Panc1 (cell line): Measurements from ENCODE around the gene KRT7. TPM values are rescaled to one million over a fixed set of nuclear protein-coding genes. Genes with fewer than 3 reads are reported as not detected.
A peak's percentile ranks its signal among the peaks of the same experiment; 100 is the strongest.

Experiments
- ATAC-seq: fragments of 200-7000 bp; cut with Tn5 transposase; 2 replicates; pipeline ENCODE4 v1.9.1; 2020; ENCODE audit warnings: mild to moderate bottlenecking, moderate library complexity
- BruUV-seq: library from RNA; stranded (reverse); fragments of 400-500 nt; replicated peaks from 2 replicates; lab custom pipeline; 2021; lab: Mats Ljungman, UMichigan
- CTCF ChIA-PET: fragments of 300-600 bp; sonication (Branson Sonifier 250); formaldehyde crosslinking; loops from one replicate; lab custom pipeline; 2022; ENCODE audit warnings: antibody characterized with exemption; lab: Charles Lee
- POLR2A ChIA-PET: fragments of 300-600 bp; sonication (Branson Sonifier 250); formaldehyde crosslinking; loops from one replicate; lab custom pipeline; 2022; ENCODE audit warnings: antibody characterized with exemption; lab: Charles Lee
- DNase-seq: peaks from one replicate; pipeline ENCODE4 v3.0.0-alpha.2; 2010; ENCODE audit warnings: low read depth, low spot score
- H3K27ac ChIP-seq: 2 replicates; pipeline ENCODE4 v1.5.1; 2011; ENCODE audit warnings: mild to moderate bottlenecking, low read length, inconsistent platforms
- H3K27me3 ChIP-seq: fragments of 200-500 bp; sonication (Bioruptor generic); 2 replicates; pipeline ENCODE4 v1.6.0; 2014; ENCODE audit warnings: low read length, inconsistent platforms; ENCODE audit not compliant: control insufficient read depth, insufficient read depth
- H3K36me3 ChIP-seq: fragments of 200-500 bp; sonication (Bioruptor generic); 2 replicates; pipeline ENCODE4 v1.5.1; 2014; ENCODE audit warnings: inconsistent platforms, mild to moderate bottlenecking, low read length, moderate library complexity; ENCODE audit not compliant: control insufficient read depth, insufficient read depth
- H3K4me1 ChIP-seq: 2 replicates; pipeline ENCODE4 v1.5.1; 2011; ENCODE audit warnings: inconsistent platforms, mild to moderate bottlenecking, low read length, moderate library complexity; ENCODE audit not compliant: control insufficient read depth, insufficient read depth
- H3K4me3 ChIP-seq, 2 experiments: 2 replicates each; pipeline ENCODE4 v1.5.1; 2011 to 2012; ENCODE audit warnings: low read depth in 2 of 2, low read length in 2 of 2, mild to moderate bottlenecking in 2 of 2, inconsistent platforms in 1 of 2, moderate library complexity in 1 of 2
- H3K9me3 ChIP-seq: fragments of 200-500 bp; sonication (Bioruptor generic); 2 replicates; pipeline ENCODE4 v1.5.1; 2014; ENCODE audit warnings: low read depth, mild to moderate bottlenecking, inconsistent platforms, low read length, moderate library complexity; ENCODE audit not compliant: control insufficient read depth, insufficient read depth
- POLR2AphosphoS5 ChIP-seq: IDR thresholded peaks from 2 replicates; pipeline ENCODE4 v1.6.1; 2012; ENCODE audit warnings: mild to moderate bottlenecking, low read depth, low read length, moderate library complexity
- SIN3A ChIP-seq: IDR thresholded peaks from 2 replicates; pipeline ENCODE4 v1.6.1; 2012; ENCODE audit warnings: low read depth, mild to moderate bottlenecking, low read length, moderate library complexity, borderline replicate concordance; ENCODE audit not compliant: insufficient read depth
- TCF7L2 ChIP-seq: IDR thresholded peaks from 2 replicates; pipeline ENCODE4 v1.6.1; 2011; ENCODE audit warnings: mild to moderate bottlenecking, low read depth, low read length, inconsistent platforms
- in situ Hi-C: cut with HindIII; loops from 2 replicates; pipeline ENCODE4 v1.10.0; 2016; ENCODE audit warnings: low sequenced_read_pairs, low pct_unique_long_range_greater_than_20kb
- intact Hi-C: fragments of 100-400 bp; cut with micrococcal nuclease; formaldehyde crosslinking; loops from one replicate; pipeline ENCODE4 v1.10.0; 2022; ENCODE audit not compliant: unreplicated experiment
- total RNA-seq: library from RNA; stranded (reverse); gene quantifications from one replicate; pipeline ENCODE4 v1.2.1, GENCODE V29; 2021; ENCODE audit not compliant: unreplicated experiment
- TF ChIP-seq, protein P1 (sequence below): fragments of 450-650 bp; IDR thresholded peaks from 2 replicates; pipeline ENCODE4 v1.5.1; 2017; ENCODE audit warnings: mild to moderate bottlenecking
- TF ChIP-seq, protein P2 (sequence below), 2 experiments: IDR thresholded peaks; 2 replicates each; pipeline ENCODE4 v1.6.1; 2011 to 2012; ENCODE audit warnings: low read depth in 2 of 2, control low read depth in 1 of 2, low read length in 1 of 2, mild to moderate bottlenecking in 1 of 2, moderate library complexity in 1 of 2; ENCODE audit not compliant: insufficient read depth in 1 of 2

The KRT7 gene
- total RNA-seq, 1 experiment from 2014 or later: 16.8 TPM

DNA sequence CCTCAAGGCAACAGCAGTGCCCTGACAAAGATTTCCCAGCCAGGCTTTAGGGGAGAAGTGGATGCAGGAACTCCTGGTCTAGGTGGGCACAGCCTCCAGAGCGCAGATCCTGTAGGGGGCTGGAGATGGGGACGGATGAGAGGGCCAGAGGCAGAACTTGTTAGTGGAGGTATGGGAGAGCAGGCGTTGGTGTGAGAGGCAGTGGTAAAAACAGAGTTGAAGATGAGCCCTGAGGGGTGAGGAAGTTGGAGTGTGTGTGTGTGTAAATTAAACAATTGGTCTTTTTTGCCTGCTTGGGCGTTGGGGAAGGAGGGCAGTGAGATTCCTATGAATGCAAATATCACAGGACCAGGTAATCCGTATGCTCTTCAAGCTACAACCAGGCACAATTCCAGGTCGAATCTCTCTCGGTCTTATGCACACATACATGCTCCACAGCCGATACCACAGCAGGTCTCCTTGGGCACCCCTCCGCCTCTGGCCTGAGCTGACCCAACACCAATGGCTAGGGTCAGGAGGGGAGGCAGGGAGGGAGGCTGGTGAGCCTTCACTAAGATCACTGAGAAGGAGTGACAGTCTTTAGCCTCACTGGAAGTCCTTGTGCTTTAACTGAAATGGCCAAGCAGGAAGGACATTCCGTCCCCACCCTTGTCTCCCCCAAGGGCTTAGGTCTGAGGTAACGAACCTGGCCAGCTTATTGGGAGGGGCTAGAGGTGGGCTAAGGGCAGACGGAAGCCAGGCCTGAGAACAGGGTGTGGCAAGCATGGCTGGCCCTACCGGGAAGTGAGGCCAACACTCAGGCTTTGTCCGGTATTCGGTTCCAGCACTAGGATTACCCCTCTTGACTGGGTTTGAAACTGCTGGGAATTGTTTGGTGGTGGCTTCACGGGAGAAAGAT lies 1.5 kb upstream of the KRT7 start:
- DNase-seq (no peak), ATAC-seq (no peak)
- CTCF ChIA-PET: no interaction called here
- Histone ChIP-seq H3K9me3 (no peaks in the 10 kb centered on the region), H3K4me3 (no peak overlapping the region), H3K36me3 (no peaks in the 10 kb centered on the region), H3K27me3 (no peaks in the 10 kb centered on the region), H3K27ac (peak overlapping the region; percentile 83), H3K4me1 (peaks cover 47% of the 10 kb centered on the region)
- POLR2A ChIA-PET: no interaction called here
- in situ Hi-C loops: no loop called here
- TF ChIP-seq, protein P1, sequence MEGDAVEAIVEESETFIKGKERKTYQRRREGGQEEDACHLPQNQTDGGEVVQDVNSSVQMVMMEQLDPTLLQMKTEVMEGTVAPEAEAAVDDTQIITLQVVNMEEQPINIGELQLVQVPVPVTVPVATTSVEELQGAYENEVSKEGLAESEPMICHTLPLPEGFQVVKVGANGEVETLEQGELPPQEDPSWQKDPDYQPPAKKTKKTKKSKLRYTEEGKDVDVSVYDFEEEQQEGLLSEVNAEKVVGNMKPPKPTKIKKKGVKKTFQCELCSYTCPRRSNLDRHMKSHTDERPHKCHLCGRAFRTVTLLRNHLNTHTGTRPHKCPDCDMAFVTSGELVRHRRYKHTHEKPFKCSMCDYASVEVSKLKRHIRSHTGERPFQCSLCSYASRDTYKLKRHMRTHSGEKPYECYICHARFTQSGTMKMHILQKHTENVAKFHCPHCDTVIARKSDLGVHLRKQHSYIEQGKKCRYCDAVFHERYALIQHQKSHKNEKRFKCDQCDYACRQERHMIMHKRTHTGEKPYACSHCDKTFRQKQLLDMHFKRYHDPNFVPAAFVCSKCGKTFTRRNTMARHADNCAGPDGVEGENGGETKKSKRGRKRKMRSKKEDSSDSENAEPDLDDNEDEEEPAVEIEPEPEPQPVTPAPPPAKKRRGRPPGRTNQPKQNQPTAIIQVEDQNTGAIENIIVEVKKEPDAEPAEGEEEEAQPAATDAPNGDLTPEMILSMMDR: no peak
- TF ChIP-seq POLR2AphosphoS5: no peak
- no peak for TF ChIP-seq SIN3A
- TF ChIP-seq, protein P2, sequence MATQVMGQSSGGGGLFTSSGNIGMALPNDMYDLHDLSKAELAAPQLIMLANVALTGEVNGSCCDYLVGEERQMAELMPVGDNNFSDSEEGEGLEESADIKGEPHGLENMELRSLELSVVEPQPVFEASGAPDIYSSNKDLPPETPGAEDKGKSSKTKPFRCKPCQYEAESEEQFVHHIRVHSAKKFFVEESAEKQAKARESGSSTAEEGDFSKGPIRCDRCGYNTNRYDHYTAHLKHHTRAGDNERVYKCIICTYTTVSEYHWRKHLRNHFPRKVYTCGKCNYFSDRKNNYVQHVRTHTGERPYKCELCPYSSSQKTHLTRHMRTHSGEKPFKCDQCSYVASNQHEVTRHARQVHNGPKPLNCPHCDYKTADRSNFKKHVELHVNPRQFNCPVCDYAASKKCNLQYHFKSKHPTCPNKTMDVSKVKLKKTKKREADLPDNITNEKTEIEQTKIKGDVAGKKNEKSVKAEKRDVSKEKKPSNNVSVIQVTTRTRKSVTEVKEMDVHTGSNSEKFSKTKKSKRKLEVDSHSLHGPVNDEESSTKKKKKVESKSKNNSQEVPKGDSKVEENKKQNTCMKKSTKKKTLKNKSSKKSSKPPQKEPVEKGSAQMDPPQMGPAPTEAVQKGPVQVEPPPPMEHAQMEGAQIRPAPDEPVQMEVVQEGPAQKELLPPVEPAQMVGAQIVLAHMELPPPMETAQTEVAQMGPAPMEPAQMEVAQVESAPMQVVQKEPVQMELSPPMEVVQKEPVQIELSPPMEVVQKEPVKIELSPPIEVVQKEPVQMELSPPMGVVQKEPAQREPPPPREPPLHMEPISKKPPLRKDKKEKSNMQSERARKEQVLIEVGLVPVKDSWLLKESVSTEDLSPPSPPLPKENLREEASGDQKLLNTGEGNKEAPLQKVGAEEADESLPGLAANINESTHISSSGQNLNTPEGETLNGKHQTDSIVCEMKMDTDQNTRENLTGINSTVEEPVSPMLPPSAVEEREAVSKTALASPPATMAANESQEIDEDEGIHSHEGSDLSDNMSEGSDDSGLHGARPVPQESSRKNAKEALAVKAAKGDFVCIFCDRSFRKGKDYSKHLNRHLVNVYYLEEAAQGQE (IDR thresholded peaks at IDR 0.05; ENCODE audit: insufficient read depth in 1 of 2, low read depth in 2 of 2, low read length in 1 of 2): no peak
- TF ChIP-seq TCF7L2: no peak
- intact Hi-C loops: no loop called here
- BruUV-seq: no TSS peak

DNA sequence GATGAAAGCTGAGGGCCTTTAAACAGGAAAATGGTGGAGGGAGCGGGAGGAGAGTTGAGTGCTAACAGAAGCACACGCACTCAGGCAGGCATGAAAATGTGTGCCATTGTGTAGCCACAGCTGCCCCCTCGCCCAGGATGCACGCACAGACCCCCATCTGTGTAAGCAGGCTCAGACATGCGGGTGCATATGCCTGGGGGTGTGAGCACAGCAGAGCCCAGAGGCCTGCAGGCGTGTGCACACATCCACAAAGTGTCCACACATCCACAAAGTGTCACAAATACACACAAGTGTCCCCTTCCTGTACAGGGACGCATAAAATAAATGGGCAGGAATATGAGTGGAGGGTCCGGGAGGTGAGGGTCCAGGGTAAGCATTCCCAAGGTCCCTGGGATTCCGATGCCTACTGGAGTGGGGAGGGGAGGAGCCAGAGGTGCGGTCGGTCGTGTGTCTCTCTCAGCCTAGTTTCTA lies 805 bp upstream of the KRT7 start:
- no peaks in the 10 kb centered on the region for H3K27me3 ChIP-seq
- ChIA-PET POLR2A (no interaction called here), CTCF (no interaction called here)
- no peaks in the 10 kb centered on the region for H3K36me3 ChIP-seq
- H3K9me3 ChIP-seq: no peaks in the 10 kb centered on the region
- no peak for DNase-seq
- ATAC-seq: no peak
- in situ Hi-C loops: no loop called here
- no TSS peak for BruUV-seq
- intact Hi-C loops: no loop called here
- TF ChIP-seq, protein P1: no peak
- TF ChIP-seq, protein P2 (IDR thresholded peaks at IDR 0.05; ENCODE audit: insufficient read depth in 1 of 2, low read depth in 2 of 2, low read length in 1 of 2): no peak
- TF ChIP-seq TCF7L2: no peak
- no peak for TF ChIP-seq SIN3A
- TF ChIP-seq POLR2AphosphoS5: no peak
- peaks cover 47% of the 10 kb centered on the region for H3K4me1 ChIP-seq
- peak overlapping the region; percentile 83 for H3K27ac ChIP-seq
- H3K4me3 ChIP-seq: no peak overlapping the region
